Duodenal mucosa (tissue), 2 donors: ENCODE data around the gene TM6SF1.
A peak's percentile ranks its signal among the peaks of the same experiment; 100 is the strongest.
"Not testable (repeated sequence)": the region's sequence is repeated elsewhere in the genome, so short reads cannot be mapped to it uniquely, and the experiment has no call there.

Source experiments
- H3K27ac ChIP-seq: one replicate; pipeline ENCODE4 v1.7.0; 2013; ENCODE audit warnings: low read depth, low read length
- H3K27me3 ChIP-seq, 2 donors: one replicate each; pipeline ENCODE4 v1.7.0; 2013; ENCODE audit warnings: low read length in 2 of 2, control low read depth in 1 of 2; ENCODE audit not compliant: insufficient read depth in 2 of 2, control insufficient read depth in 1 of 2
- H3K36me3 ChIP-seq, 2 donors: one replicate each; pipeline ENCODE4 v1.7.0; 2013; ENCODE audit warnings: low read length in 2 of 2, control low read depth in 1 of 2; ENCODE audit not compliant: insufficient read depth in 2 of 2, control insufficient read depth in 1 of 2
- H3K4me1 ChIP-seq, 2 donors: one replicate each; pipeline ENCODE4 v1.7.0; 2013; ENCODE audit warnings: low read length in 2 of 2, control low read depth in 1 of 2; ENCODE audit not compliant: insufficient read depth in 2 of 2, control insufficient read depth in 1 of 2
- H3K4me3 ChIP-seq, 2 donors: one replicate each; pipeline ENCODE4 v1.7.0; 2013; ENCODE audit warnings: low read length in 2 of 2, low read depth in 1 of 2
- H3K9ac ChIP-seq, 2 donors: one replicate each; pipeline ENCODE4 v1.7.0; 2013; ENCODE audit warnings: low read length in 2 of 2, low read depth in 1 of 2
- H3K9me3 ChIP-seq, 2 donors: one replicate each; pipeline ENCODE4 v1.7.0; 2013; ENCODE audit warnings: low read length in 2 of 2, control low read depth in 1 of 2; ENCODE audit not compliant: control insufficient read depth in 1 of 2

Gene TM6SF1

GRCh38 chr15:83067638-83067962, 39.8 kb upstream of the TM6SF1 start:
- peaks cover 32 to 41% of the 10 kb centered on the region in 2 donors for H3K4me1 ChIP-seq
- H3K9ac ChIP-seq, result peak overlapping the region; percentile 46 to 64
- H3K9me3 ChIP-seq, result no peaks in the 10 kb centered on the region
- peak overlapping the region; percentile 66 for H3K27ac ChIP-seq
- no peaks in the 10 kb centered on the region for H3K36me3 ChIP-seq
- no peaks in the 10 kb centered on the region for H3K27me3 ChIP-seq
- peak overlapping the region; percentile 96 to 98 for H3K4me3 ChIP-seq

- H3K27me3 ChIP-seq, result no peaks in the 10 kb centered on the region
- no peak overlapping the region for H3K9ac ChIP-seq
- no peak overlapping the region for H3K4me3 ChIP-seq
- no peaks in the 10 kb centered on the region for H3K36me3 ChIP-seq
- H3K27ac ChIP-seq, result no peak overlapping the region
- peaks cover 0 to 2% of the 10 kb centered on the region in 2 donors for H3K9me3 ChIP-seq
- H3K4me1 ChIP-seq, result peaks cover 28 to 36% of the 10 kb centered on the region in 2 donors
These were observed 39.4 kb upstream of the TM6SF1 start for GRCh38 chr15:83068054-83068453.

- H3K9me3 ChIP-seq, H3K27ac ChIP-seq, H3K9ac ChIP-seq, H3K4me3 ChIP-seq, H3K27me3 ChIP-seq, H3K36me3 ChIP-seq: not testable (repeated sequence)
- H3K4me1 ChIP-seq, result peaks cover 16 to 25% of the 10 kb centered on the region in 2 donors
These were observed 38.2 kb upstream of the TM6SF1 start for GRCh38 chr15:83069211-83069642.

DNA sequence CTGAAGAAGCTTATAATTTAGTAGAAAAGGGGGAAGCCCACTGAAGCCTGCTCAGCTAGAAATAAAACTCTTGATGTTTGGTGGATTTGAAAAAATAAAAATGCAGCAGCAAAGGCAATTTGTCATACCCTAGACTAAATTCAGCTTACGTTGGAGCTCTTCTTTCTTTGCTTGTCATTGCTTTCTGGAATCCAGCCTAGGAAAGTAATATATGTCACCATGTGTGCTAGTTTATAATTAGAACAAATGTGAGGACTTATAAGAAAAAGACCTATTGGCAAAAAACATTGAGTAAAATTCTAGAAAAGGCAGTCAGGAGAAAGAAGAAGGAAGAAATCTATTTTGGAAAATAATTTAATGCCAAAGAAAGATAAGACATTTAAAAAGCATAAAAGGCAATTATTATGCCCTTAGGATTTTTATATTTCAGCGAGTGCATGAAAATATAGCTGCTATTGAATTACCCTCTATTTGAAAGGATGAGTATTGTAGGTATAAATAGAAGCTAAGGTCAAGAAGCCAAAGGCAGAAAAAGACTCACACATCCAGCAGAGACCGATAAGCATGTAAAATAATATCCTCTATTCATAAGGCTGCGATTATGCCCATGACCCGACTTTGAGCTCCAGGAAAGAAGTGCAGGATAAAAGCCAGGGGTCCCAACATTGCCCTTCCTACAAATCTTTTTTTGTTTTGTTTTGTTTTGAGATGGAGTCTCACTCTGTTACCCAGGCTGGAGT, 29.8 kb upstream of the TM6SF1 start:
- Histone ChIP-seq H3K4me3 (no peak overlapping the region), H3K36me3 (no peaks in the 10 kb centered on the region), H3K27me3 (peaks cover 3 to 4% of the 10 kb centered on the region in 2 donors), H3K4me1 (no peaks in the 10 kb centered on the region), H3K27ac (no peak overlapping the region), H3K9ac (no peak overlapping the region), H3K9me3 (peaks cover 7 to 9% of the 10 kb centered on the region in 2 donors)

- Histone ChIP-seq H3K9ac (no peak overlapping the region), H3K36me3 (no peaks in the 10 kb centered on the region), H3K4me1 (no peaks in the 10 kb centered on the region), H3K4me3 (no peak overlapping the region), H3K27me3 (peaks cover 3 to 4% of the 10 kb centered on the region in 2 donors), H3K9me3 (peaks cover under 1% of the 10 kb centered on the region in 2 donors), H3K27ac (no peak overlapping the region)
These were observed 28.7 kb upstream of the TM6SF1 start for GRCh38 chr15:83078712-83079111.

GRCh38 chr15:83081256-83082014, 26.0 kb upstream of the TM6SF1 start:
- Histone ChIP-seq H3K9me3 (no peaks in the 10 kb centered on the region), H3K9ac (no peak overlapping the region), H3K4me1 (no peaks in the 10 kb centered on the region), H3K27ac (no peak overlapping the region), H3K36me3 (no peaks in the 10 kb centered on the region), H3K27me3 (peaks cover 3 to 4% of the 10 kb centered on the region in 2 donors), H3K4me3 (no peak overlapping the region)

DNA sequence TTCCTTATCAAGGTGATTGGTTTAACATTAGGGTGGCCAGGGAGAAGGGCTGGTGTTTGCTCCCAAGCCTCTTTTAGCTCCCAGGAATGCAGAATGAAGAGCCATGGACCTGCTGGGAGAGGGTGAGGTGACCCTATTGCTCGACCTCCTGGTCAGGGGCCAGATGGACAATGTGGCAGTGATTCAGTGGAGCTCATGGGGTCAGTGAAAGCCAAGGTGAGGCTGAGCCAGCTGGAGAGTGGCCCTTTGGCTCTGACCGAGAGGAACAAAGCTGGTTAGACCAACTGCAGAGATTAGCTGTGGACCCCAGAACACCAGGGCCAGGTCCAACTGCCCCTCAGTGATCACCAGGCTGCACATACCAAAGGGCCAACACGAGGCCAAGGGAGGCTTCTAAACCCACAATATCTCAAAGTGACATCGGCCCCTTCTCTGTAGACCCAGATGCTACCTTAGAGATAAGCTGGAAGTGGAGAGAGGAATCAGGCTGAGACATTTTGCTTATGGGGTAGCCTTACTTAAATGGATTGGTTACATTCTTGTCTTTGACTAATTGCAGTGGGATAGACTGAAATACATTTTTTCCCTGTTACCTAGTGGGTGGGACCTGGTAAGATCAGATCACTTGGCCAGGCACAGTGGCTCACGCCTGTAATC, 24.6 kb upstream of the TM6SF1 start:
- H3K36me3 ChIP-seq, result no peaks in the 10 kb centered on the region
- H3K27ac ChIP-seq, result no peak overlapping the region
- H3K27me3 ChIP-seq, result peaks cover 3 to 4% of the 10 kb centered on the region in 2 donors
- H3K9me3 ChIP-seq, result no peaks in the 10 kb centered on the region
- H3K4me1 ChIP-seq, result no peaks in the 10 kb centered on the region
- H3K9ac ChIP-seq, result no peak overlapping the region
- no peak overlapping the region for H3K4me3 ChIP-seq

DNA sequence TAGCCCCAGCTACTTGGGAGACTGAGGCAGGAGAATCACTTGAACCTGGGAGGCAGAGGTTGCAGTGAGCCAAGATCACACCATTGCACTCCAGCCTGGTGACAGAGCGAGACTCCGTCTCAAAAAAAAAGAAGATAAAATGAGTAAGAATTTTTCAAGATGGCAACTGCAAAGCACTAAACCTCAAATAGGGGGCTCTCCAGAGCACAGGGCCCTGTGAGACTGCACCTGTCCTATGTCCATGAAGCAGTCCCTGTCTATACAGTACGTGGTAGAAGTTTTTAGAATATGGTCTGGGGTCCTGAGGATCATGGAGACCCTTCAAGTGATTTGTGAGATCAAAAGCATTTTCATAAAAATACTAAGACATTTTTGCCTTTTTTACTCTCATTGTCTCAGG, 22.0 kb upstream of the TM6SF1 start:
- H3K9me3 ChIP-seq, H3K9ac ChIP-seq, H3K4me3 ChIP-seq, H3K36me3 ChIP-seq, H3K27ac ChIP-seq, H3K4me1 ChIP-seq, H3K27me3 ChIP-seq: not testable (repeated sequence)

DNA sequence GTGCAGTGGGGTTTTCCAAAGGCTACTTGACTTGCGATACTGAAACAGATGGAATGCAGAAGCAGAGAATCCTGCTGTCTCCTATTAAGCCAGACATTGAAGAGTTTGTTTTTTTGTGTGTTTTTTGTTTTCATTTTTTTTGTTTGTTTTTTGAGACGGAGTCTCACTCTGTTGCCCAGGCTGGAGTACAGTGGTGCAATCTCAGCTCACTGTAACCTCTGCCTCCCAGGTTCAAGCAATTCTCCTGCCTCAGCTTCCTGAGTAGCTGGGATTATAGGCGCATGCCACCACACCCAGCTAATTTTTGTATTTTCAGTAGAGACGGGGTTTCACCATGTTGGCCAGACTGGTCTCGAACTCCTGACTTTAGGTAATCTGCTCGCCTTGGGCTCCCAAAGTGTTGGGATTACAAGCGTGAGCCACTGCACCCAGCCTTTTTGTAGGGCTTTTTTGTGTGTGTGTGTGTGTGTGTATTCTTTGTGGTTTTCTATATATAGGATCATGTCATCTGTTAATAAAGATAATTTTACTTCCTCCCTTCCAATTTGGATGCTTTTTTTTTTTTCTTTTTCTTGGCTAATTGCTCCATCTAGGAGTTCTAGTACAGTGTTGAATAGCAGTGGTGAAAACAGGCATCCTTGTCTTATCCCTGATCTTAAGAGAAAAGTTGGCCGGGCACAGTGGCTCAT, 21.4 kb upstream of the TM6SF1 start:
- not testable (repeated sequence) for H3K36me3 ChIP-seq, H3K4me1 ChIP-seq, H3K27me3 ChIP-seq, H3K4me3 ChIP-seq, H3K27ac ChIP-seq, H3K9ac ChIP-seq, H3K9me3 ChIP-seq

- no peaks in the 10 kb centered on the region for H3K27me3 ChIP-seq
- H3K4me3 ChIP-seq, result no peak overlapping the region
- no peak overlapping the region for H3K9ac ChIP-seq
- H3K36me3 ChIP-seq, result no peaks in the 10 kb centered on the region
- no peaks in the 10 kb centered on the region for H3K9me3 ChIP-seq
- no peaks in the 10 kb centered on the region for H3K4me1 ChIP-seq
- H3K27ac ChIP-seq, result no peak overlapping the region
These were observed 19.9 kb upstream of the TM6SF1 start for GRCh38 chr15:83087576-83087975.
